IPS-20b (cell line): ENCODE measurements around the gene FBXO3.
"Not testable (repeated sequence)": the region's sequence is repeated elsewhere in the genome, so short reads cannot be mapped to it uniquely, and the experiment has no call there.

Experiments
- H3K27ac ChIP-seq: one replicate; pipeline ENCODE4 v1.5.1; 2013; ENCODE audit warnings: low read length
- H3K27me3 ChIP-seq: 2 replicates; pipeline ENCODE4 v1.6.1; 2013; ENCODE audit warnings: mild to moderate bottlenecking, low read length, inconsistent platforms; ENCODE audit not compliant: insufficient read depth
- H3K36me3 ChIP-seq: 2 replicates; pipeline ENCODE4 v1.6.1; 2013; ENCODE audit warnings: low read depth, mild to moderate bottlenecking, inconsistent platforms, low read length, moderate library complexity; ENCODE audit not compliant: insufficient read depth
- H3K4me1 ChIP-seq: 2 replicates; pipeline ENCODE4 v1.6.1; 2013; ENCODE audit warnings: mild to moderate bottlenecking, control low read depth, inconsistent platforms, low read length, moderate library complexity; ENCODE audit not compliant: insufficient read depth
- H3K4me3 ChIP-seq: 2 replicates; pipeline ENCODE4 v1.5.1; 2013; ENCODE audit warnings: mild to moderate bottlenecking, low read length, inconsistent platforms
- H3K9ac ChIP-seq: 2 replicates; pipeline ENCODE4 v1.6.1; 2013; ENCODE audit warnings: low read depth, mild to moderate bottlenecking, inconsistent platforms, low read length, moderate library complexity
- H3K9me3 ChIP-seq: 2 replicates; pipeline ENCODE4 v1.6.1; 2013; ENCODE audit warnings: mild to moderate bottlenecking, low read depth, low read length, inconsistent platforms; ENCODE audit not compliant: insufficient read depth

Gene FBXO3

GRCh38 chr11:33708985-33709384 is 65.3 kb downstream of the FBXO3 start:
- Histone ChIP-seq H3K9ac (no peak overlapping the region), H3K27ac (no peak overlapping the region), H3K27me3 (no peaks in the 10 kb centered on the region), H3K9me3 (no peaks in the 10 kb centered on the region), H3K4me1 (no peaks in the 10 kb centered on the region), H3K4me3 (no peak overlapping the region), H3K36me3 (peaks cover 30% of the 10 kb centered on the region)

GRCh38 chr11:33707831-33708230 is 66.5 kb downstream of the FBXO3 start:
- H3K36me3 ChIP-seq: peaks cover 24% of the 10 kb centered on the region
- not testable (repeated sequence) for H3K27ac ChIP-seq, H3K4me3 ChIP-seq, H3K9ac ChIP-seq, H3K9me3 ChIP-seq, H3K4me1 ChIP-seq, H3K27me3 ChIP-seq

- Histone ChIP-seq H3K9ac (no peak overlapping the region), H3K27me3 (no peaks in the 10 kb centered on the region), H3K27ac (no peak overlapping the region), H3K4me1 (no peaks in the 10 kb centered on the region), H3K4me3 (no peak overlapping the region), H3K9me3 (no peaks in the 10 kb centered on the region), H3K36me3 (peaks cover 21% of the 10 kb centered on the region)
Observed at GRCh38 chr11:33706966-33707365, 67.4 kb downstream of the FBXO3 start.

GRCh38 chr11:33706546-33706945 is 67.8 kb downstream of the FBXO3 start:
- Histone ChIP-seq H3K4me3 (no peak overlapping the region), H3K4me1 (no peaks in the 10 kb centered on the region), H3K27me3 (no peaks in the 10 kb centered on the region), H3K9me3 (no peaks in the 10 kb centered on the region), H3K27ac (no peak overlapping the region), H3K36me3 (peaks cover 21% of the 10 kb centered on the region), H3K9ac (no peak overlapping the region)

GRCh38 chr11:33704240-33705002 is 69.9 kb downstream of the FBXO3 start:
- Histone ChIP-seq H3K9me3 (no peaks in the 10 kb centered on the region), H3K4me3 (no peak overlapping the region), H3K9ac (no peak overlapping the region), H3K36me3 (peaks cover 10% of the 10 kb centered on the region), H3K4me1 (no peaks in the 10 kb centered on the region), H3K27ac (no peak overlapping the region), H3K27me3 (peaks cover 7% of the 10 kb centered on the region)

GRCh38 chr11:33703788-33704187 is 70.5 kb downstream of the FBXO3 start:
- no peaks in the 10 kb centered on the region for H3K9me3 ChIP-seq
- no peaks in the 10 kb centered on the region for H3K4me1 ChIP-seq
- no peak overlapping the region for H3K9ac ChIP-seq
- peaks cover 4% of the 10 kb centered on the region for H3K36me3 ChIP-seq
- no peak overlapping the region for H3K4me3 ChIP-seq
- peaks cover 11% of the 10 kb centered on the region for H3K27me3 ChIP-seq
- H3K27ac ChIP-seq: no peak overlapping the region

- Histone ChIP-seq H3K27me3 (peaks cover 11% of the 10 kb centered on the region), H3K4me1 (no peaks in the 10 kb centered on the region), H3K36me3 (no peaks in the 10 kb centered on the region), H3K9me3 (no peaks in the 10 kb centered on the region), H3K4me3 (no peak overlapping the region), H3K9ac (no peak overlapping the region), H3K27ac (no peak overlapping the region)
Observed at GRCh38 chr11:33703234-33703633, 71.1 kb downstream of the FBXO3 start.

GRCh38 chr11:33701302-33702230 is 72.8 kb downstream of the FBXO3 start:
- H3K9me3 ChIP-seq: no peaks in the 10 kb centered on the region
- H3K36me3 ChIP-seq: no peaks in the 10 kb centered on the region
- H3K4me1 ChIP-seq: no peaks in the 10 kb centered on the region
- peak overlapping the region; percentile 59 for H3K4me3 ChIP-seq
- H3K27ac ChIP-seq: no peak overlapping the region
- peak overlapping the region; percentile 62; the same call in 1 of the 2 replicates for H3K9ac ChIP-seq
- peaks cover 11% of the 10 kb centered on the region for H3K27me3 ChIP-seq

GRCh38 chr11:33700502-33701271 is 73.6 kb downstream of the FBXO3 start, which contains the start of gene C11orf91:
Gene C11orf91 (minus strand): TSS chr11:33700826. CDS start chr11:33700740, 86 bp downstream.
- no peaks in the 10 kb centered on the region for H3K9me3 ChIP-seq
- peaks cover 11% of the 10 kb centered on the region for H3K27me3 ChIP-seq
- no peaks in the 10 kb centered on the region for H3K36me3 ChIP-seq
- peak within 1 kb of the TSS; percentile 62; the same call in 1 of the 2 replicates for H3K9ac ChIP-seq
- peak within 1 kb of the TSS; percentile 69 for H3K4me3 ChIP-seq
- peaks cover 2% of the 10 kb centered on the region; the same call in 1 of the 2 replicates for H3K4me1 ChIP-seq
- no peak within 1 kb of the TSS for H3K27ac ChIP-seq

- Histone ChIP-seq H3K27me3 (peaks cover 11% of the 10 kb centered on the region), H3K4me3 (peak overlapping the region; percentile 69; the same call in 1 of the 2 replicates), H3K36me3 (no peaks in the 10 kb centered on the region), H3K4me1 (peaks cover 8% of the 10 kb centered on the region; the same call in 1 of the 2 replicates), H3K9ac (peak overlapping the region; percentile 30; the same call in 1 of the 2 replicates), H3K27ac (no peak overlapping the region), H3K9me3 (no peaks in the 10 kb centered on the region)
Observed at GRCh38 chr11:33700063-33700501, 74.2 kb downstream of the FBXO3 start.

- Histone ChIP-seq H3K27me3 (peaks cover 11% of the 10 kb centered on the region), H3K27ac (no peak overlapping the region), H3K9me3 (no peaks in the 10 kb centered on the region), H3K4me3 (peak overlapping the region; percentile 69; the same call in 1 of the 2 replicates), H3K36me3 (no peaks in the 10 kb centered on the region), H3K4me1 (peaks cover 10% of the 10 kb centered on the region; the same call in 1 of the 2 replicates), H3K9ac (no peak overlapping the region)
Observed at GRCh38 chr11:33699515-33700062, 74.7 kb downstream of the FBXO3 start.
